ENCODE measurements around the gene ITSN1.

DNA sequence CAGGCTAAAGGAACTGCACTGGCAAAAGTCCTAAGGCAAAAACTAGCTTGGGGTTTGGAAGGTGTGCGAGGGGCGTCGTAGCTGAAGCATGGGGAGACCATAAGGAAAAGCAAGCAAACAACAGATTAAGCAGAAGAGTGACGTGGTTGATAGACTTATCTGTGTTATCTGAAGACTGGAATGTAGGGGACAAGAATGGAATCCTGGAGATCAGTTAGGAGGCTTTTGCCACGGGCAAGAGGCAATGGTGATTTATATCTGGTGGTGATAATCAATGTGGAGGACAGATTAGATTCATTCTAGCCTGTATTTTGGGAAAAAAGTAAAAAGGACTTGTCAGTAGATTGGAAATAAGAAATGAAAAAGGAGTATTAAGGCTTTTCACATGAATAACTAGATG is 97.4 kb downstream of the ITSN1 start:
- no peak for TF ChIP-seq CREB5 (CRISPR knock-in tag; IDR thresholded peaks at IDR 0.05; ENCODE audit: low read depth)
- TF ChIP-seq GLIS3 (CRISPR knock-in tag; IDR thresholded peaks at IDR 0.05), result no peak
- TF ChIP-seq RARB (CRISPR knock-in tag; IDR thresholded peaks at IDR 0.05), result no peak
- TF ChIP-seq, protein P1, sequence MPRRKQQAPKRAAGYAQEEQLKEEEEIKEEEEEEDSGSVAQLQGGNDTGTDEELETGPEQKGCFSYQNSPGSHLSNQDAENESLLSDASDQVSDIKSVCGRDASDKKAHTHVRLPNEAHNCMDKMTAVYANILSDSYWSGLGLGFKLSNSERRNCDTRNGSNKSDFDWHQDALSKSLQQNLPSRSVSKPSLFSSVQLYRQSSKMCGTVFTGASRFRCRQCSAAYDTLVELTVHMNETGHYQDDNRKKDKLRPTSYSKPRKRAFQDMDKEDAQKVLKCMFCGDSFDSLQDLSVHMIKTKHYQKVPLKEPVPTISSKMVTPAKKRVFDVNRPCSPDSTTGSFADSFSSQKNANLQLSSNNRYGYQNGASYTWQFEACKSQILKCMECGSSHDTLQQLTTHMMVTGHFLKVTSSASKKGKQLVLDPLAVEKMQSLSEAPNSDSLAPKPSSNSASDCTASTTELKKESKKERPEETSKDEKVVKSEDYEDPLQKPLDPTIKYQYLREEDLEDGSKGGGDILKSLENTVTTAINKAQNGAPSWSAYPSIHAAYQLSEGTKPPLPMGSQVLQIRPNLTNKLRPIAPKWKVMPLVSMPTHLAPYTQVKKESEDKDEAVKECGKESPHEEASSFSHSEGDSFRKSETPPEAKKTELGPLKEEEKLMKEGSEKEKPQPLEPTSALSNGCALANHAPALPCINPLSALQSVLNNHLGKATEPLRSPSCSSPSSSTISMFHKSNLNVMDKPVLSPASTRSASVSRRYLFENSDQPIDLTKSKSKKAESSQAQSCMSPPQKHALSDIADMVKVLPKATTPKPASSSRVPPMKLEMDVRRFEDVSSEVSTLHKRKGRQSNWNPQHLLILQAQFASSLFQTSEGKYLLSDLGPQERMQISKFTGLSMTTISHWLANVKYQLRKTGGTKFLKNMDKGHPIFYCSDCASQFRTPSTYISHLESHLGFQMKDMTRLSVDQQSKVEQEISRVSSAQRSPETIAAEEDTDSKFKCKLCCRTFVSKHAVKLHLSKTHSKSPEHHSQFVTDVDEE (CRISPR knock-in tag; IDR thresholded peaks at IDR 0.05), result no peak
- no peak for TF ChIP-seq ZC3H10 (CRISPR knock-in tag; IDR thresholded peaks at IDR 0.05)
- TF ChIP-seq ZFP3 (CRISPR knock-in tag; IDR thresholded peaks at IDR 0.05), result no peak
- TF ChIP-seq, protein P2, sequence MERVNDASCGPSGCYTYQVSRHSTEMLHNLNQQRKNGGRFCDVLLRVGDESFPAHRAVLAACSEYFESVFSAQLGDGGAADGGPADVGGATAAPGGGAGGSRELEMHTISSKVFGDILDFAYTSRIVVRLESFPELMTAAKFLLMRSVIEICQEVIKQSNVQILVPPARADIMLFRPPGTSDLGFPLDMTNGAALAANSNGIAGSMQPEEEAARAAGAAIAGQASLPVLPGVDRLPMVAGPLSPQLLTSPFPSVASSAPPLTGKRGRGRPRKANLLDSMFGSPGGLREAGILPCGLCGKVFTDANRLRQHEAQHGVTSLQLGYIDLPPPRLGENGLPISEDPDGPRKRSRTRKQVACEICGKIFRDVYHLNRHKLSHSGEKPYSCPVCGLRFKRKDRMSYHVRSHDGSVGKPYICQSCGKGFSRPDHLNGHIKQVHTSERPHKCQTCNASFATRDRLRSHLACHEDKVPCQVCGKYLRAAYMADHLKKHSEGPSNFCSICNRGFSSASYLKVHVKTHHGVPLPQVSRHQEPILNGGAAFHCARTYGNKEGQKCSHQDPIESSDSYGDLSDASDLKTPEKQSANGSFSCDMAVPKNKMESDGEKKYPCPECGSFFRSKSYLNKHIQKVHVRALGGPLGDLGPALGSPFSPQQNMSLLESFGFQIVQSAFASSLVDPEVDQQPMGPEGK (CRISPR knock-in tag; IDR thresholded peaks at IDR 0.05; ENCODE audit: borderline replicate concordance), result no peak
- no peak for TF ChIP-seq PPARA (CRISPR knock-in tag; IDR thresholded peaks at IDR 0.05; ENCODE audit: borderline replicate concordance)
